Measurements from ENCODE around the gene BORCS8.
"Not testable (repeated sequence)": the region's sequence is repeated elsewhere in the genome, so short reads cannot be mapped to it uniquely, and the experiment has no call there.

BORCS8 gene

DNA sequence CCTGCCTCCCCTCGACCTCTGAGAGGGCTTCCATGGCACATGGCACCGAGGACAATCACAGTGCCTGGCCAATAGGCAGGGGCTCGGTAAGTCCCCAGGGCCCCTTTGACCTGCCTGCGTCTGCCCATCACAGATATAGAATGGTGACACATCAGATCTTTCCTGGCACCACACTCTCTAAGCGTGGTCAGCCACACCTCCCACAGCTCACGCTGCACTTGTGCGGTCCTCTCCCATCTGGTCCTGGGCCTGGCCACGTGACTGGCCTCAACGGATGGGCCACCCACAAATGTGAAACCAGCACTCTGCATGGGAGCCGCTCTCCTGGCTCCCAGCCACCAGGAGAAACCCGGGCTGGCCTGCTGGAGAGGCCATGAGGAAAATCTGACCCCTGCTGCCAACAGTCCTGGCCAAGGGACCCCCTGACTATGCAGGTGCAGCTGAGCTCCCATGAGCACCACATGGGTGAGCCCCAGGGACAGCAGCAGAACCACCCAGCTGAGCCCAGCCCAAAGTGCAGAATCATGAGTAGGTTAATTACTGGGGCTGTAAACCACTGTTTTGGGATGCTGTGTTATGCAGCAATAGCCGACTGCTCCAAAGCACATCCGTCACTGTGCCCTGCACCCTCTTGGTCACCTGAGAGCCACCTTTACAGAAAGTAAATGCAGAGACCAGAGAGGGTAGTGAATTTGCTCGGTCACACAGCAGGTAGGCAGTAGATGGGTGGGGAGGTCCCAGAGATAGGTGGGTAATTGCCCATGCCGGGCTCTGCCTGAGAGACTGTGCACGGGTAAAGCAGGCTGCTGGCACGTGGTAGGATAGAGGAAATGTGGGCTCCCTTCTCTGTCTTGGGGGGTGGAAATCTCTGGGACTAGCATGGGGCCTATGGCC is 12.2 kb downstream of the BORCS8 start:
- no peak for DNase-seq

DNA sequence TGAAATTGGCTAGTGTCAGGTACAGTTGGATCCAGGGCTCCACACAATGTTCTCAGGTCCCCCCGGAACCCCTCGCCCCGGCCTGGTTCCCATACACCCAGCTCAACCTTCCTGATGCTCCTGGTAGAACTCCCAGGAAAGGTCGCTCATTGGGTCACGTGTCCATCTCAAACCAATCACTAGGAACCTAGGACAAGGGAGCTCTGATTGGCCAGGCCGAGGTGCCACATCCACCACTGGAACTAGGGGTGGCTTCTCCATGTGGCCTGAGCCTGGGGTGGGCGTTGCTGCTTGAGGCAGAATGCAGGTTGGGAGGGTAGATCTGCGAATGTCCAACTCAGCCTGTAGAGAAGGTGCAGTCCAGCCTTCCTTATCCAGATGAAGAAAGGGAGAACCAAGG is 15.0 kb downstream of the BORCS8 start:
- no peak for DNase-seq

DNA sequence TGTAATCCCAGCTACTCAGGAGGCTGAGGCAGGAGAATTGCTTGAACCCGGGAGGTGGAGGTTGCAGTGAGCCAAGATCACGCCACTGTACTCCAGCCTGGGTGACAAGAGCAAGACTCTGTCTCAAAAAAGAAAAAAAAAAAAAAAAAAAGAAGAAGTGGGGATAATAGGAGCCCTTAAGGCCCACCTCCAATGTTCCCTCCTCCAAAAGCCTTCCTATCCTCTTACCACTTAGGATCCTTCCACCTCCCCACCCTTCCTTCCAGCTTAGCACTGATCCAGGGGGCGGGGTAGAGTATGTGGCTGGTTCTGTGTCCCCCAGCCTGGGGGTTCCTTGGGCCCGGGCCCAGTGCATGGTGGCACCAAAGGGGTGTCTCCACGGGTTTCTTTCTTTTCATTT is 18.7 kb downstream of the BORCS8 start:
- not testable (repeated sequence) for DNase-seq

DNA sequence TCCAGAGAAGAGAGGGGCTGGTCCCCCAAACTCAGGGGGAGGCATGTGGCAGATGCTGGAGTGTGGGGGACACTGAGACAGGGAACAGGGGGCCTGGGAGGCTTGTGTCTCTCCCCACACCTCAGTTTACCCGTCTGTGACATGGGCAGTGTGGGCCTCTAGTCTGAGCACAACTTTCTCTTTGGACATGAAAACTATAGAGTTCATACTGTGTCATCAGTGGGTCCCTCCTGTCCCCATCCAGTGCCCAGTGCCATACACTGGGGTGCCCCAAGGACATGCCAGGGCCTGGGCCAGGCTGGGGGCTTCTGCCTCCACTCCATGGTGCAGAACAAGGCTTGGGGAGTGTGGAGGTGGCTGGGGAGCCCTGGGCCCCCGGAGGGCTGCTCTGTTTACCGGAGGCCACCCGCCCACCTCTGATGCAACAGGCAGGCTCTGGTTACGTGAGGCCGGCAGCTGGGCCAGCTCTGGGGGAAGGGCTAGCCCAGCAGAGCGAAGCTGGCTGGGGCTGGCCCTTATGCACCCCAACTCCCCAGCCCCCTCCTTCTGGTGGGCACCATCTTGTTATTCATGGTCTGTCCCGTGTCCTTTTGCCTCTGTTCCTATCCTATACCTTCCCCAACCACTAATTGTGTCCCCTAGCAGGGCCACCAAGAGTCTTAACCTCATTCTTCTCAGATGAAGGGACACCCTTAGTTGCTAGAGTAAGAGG is 20.0 kb downstream of the BORCS8 start:
- no peak for DNase-seq

DNA sequence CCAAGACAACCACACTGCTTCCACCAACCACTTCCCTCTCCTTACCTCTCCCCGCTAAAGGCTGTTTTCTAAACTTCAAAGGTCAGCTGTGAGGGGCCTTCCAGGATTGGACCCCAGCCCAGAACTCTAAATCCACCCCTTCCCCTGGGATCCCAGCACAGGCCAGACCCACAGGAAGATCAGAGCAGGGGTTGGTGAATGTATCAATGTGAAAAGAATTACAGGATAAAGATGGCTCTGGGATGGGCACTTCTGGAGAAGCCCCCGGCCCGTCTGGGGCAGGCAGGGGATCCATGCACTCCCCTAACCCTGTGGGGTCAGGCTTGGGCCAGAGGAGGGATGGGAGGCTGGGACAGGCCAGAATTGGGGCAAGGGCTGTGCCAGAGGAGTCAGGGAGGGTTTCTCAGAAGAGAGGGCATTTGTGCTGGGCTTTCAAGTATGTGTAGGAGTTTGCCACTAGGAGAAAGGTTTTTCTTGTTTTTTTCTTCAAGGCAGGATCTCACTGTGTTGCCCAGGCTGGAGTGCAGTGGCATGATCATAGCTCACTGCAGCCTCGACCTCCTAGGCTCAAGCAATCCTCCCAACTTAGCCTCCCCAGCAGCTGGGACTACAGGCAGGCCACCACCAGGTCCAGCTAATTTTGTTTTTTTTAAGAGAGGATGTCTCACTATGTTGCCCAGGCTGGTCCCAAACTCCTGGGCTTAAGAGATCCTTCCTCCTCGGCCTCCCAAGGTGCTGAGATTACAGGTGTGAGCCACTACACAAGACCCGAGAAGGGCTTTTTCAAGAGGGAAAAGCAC is 20.9 kb downstream of the BORCS8 start:
- DNase-seq: no peak

DNA sequence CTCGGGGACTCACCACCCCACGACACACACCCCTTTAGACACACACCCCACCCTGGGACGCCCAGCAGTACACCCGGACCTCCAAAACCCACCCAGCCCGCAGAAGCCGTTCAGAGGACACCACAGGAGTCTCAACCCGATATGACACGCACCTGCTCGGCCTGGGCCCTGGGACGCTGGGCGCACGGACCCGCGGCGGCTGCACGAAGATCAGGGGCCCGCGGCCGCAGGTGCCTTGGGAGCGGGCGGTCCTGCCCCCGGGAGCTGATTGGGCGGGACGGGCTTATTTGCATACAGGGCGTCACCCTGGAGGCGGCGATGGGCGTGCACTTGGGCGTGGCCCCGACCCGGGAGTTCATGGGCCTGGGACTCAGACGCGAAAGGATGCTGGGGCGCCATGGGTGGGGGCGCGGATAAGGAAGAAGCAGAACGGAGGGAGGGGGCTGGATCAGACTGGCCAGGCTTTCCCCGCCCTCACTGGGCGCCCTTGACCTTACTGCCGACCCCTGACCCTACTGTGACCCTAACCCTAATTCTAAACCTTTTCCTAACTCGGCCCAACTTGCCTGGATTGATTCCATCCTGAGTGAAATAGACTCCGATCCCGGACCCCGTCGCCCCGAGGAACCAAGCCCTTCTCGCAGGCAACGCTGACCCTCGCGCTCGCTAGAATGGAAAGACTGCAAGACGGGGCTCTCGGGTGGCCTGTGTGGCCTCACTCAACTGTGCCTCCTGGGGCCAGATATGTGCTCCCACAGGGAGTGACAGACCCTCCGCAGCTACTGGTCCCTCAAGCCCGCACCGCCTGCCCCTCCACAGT is 21.7 kb downstream of the BORCS8 start, which contains the start of gene MEF2B:
MEF2B (minus strand) TSS at position 211 of the 820 bp plus-strand sequence. CDS start 19,528 bp downstream, outside the sequence.
- peak; percentile 66 to 69 for DNase-seq

DNA sequence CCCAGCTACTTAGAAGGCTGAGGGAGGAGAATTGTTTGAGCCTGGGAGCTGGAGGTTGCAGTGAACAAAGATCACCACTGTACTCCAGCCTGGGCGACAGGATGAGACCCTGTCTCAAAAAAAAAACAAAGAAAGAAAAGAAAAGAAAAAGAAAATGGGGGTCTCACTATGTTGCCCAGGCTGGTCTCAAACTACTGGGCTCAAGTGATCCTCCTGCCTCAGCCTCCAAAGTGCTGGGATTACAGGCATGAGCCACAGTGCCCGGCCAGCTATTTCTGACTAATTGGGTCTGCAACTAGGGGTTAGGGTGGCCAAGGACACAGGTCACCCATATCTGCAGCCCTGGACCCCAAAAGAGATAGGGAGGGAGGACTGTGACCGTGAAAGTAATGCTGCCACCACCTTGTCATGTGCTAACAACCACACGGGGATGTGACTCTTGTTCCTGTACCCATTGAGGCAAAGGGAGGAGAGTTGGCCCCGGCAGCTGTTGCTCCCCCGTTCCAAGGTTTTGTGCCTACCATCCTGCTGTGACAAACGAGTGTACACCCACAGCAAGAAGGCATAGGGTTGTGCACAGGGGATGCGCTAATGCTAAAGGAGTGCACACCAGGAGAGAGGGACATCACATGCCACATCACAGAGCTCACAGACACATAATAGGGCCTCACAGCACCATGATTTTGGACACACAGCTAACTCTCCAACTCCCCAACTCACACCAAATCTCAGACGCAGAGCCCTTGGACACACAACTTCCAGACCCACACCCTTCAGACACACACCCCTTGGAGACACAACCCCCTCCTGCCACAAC is 22.5 kb downstream of the BORCS8 start:
- no peak for DNase-seq

DNA sequence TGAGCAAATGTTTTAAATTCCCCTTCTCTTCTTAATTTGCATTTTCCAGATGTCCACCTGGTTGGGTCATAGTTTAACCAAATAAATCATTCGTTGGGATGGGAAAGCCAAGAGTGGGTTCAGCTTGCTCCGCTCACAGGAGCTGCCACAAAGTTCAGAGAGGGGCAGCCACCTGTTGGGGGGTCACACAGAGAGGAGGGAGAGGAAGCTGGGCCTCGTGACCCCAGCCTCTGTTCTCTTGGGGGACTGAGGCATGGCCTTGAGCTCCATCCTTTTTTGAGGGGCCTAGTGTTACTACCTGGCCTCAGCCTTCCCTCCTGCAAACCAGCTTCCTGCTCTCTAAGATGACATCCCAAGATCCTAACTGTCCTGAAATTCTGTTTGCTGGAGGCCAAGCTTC is 24.3 kb downstream of the BORCS8 start:
- DNase-seq: no peak

DNA sequence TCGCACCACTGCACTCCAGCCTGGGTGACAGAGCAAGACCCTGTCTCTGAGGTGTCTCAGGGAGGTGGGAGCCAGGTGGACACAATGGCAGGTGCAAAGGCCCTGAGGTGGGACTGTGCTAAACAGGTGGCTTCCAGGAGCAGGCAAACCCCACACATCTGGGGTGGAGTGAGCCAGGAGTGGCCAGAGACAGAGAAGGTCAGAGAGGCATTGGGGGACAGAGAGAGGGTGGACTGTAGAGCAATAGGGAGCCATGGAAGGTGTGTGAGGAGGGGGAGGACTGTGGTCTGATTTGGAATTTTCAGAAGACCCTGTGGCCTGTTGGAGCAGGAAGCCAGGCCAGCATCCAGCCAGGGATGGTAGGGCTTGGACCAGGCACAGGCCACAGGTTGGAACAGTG is 26.6 kb downstream of the BORCS8 start:
- no peak for DNase-seq

DNA sequence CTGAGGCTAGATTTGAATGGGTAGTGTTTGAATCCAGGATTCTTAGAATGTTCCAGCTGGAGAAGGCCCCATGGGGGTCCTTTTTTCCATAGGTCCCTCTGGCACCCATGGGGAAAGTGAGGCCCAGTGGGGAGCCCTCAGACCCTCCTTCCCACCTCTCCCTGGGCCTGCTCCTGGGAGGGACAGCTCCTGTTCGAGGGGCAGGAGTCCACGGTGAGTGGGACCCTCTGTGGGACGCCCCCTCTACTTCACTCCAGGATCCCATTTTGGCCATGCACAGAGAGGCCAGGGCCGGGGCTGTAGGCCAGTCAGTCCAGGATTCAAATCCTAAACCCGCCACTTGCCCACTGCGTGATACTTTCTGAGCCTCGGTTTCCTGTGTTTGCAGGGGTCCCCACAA is 29.5 kb downstream of the BORCS8 start:
- no peak for DNase-seq

DNA sequence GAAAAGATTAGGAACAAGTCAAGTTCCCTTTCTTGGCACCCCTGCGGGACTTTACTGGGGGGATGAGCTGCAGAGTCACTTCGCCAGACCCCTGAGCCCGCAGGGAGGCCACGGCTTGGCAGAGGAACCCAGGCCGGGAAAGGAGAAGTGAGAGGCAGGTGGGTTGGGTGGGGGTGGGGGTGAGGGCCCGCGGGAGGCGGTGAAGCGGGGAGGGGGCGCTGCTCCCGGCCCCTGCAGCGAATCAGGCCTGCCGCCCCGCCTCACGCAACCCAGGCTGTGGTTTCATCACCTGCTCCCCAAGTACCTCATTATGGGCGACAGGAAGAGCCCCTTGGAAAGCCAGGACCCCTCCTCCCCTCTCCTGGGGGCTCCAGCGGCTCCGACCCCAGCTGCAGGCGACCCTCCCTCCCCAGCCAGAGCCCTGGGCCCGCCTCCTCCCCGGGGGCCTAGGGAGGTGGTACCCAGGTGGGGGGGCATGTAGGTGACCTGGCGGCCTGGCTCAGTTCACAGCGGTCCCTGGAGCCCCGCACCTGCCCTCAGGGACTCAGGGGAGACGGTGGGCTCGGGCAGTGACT is 31.4 kb downstream of the BORCS8 start:
- no peak for DNase-seq

DNA sequence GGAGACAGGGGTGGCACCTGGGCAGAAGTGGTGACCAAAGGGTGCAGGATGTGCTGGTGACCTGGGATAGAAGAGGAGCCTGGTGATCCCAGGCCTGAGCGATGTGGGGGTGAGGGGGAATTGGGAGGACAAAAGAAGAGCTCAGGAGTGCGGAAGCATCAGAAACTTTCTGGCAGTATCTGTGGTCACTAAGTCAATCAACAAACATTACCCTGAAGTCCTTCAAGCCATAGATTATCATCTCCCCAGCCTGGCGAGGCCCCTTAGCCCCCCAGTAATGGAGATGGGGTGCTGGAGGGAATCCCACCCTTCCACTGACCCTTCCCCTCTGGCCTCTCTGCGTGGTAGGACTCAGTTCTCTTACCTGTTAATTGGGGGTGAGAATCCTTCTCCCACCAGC is 32.4 kb downstream of the BORCS8 start:
- DNase-seq: no peak

DNA sequence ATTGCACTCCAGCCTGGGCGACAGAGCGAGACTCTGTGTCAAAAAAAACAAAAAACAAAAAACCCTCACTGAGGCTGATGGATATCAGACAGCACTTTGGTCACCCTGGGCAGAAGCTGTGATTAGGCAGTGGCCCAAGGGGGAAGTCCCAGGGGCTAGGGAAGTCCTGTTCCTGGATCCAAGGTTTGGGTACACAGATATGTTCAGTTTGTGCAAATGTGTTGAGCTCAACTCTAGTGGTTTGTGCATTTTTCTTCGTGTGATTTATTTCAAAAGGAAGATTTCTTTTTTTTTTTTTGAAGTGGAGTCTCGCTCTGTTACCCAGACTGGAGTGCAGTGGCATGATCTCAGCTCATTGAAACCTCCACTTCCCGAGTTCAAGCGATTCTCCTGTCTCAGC is 34.1 kb downstream of the BORCS8 start:
- no peak for DNase-seq

DNA sequence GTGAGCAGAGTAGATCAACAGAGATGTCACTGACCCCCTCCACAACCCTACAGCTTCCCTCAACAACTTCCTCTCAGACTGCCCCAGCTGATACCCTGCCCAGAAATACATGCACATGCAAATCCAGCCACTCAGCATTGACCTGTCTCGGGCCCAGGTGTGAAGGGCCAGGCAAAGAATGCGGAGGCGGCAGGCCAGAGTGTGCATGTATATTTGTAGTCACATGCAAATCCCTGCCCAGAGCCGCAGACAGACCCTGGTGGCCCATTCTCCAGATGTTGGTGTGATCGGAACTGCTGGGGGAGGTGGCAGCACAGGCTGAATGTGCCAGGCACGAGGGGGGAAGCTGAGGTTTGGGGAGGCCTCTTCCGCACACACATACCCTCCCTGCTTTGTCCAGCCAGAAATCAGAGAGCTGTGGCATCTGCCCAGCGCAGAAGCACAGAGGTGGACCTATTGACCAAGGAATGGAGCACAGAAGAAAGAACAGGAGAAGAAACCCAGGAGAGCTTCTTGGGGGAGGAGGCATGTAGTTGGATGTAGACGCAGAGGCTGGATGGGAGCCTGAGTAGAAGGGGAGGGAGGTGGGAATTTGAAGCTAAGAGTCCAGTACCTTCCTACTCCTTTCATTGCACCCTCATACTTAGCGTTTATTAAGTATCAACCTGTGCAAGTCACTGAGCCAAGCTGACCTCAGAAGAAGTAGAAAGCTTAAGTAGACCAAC is 36.3 kb downstream of the BORCS8 start:
- no peak for DNase-seq

DNA sequence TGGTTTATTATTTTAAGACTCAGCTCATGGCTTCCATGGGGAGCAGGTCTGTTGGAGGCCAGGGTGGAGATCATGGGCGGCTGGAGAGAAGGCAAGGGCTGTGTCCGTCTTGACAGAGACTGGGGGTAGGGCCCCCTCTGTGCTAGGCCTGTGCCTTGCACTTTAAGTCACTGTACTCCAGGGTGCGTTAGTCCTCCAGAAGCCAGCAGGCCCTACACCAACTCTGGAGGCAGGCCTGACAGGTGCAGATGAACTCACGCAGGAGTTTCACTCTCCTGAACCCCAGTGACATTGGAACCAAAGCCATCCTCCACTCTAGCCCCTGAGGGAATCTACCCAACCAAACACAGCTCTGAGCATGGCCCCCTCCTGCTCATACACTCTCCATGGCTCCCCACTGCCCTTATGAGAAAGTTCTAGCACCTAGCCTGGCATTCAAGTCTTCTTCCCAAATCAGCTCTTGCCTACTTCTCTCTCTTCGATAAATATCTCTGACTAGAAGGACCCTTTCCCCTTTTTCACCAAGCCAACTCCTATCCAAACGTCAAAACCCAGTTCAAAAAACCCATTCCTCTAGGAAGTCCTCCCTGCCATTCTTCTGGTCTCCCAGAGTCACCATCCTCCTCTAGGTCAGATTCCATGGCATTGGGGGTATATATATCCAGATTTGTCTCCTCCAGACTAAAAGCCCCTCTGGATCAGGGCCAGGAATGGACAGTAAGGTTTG is 37.0 kb downstream of the BORCS8 start:
- no peak for DNase-seq

DNA sequence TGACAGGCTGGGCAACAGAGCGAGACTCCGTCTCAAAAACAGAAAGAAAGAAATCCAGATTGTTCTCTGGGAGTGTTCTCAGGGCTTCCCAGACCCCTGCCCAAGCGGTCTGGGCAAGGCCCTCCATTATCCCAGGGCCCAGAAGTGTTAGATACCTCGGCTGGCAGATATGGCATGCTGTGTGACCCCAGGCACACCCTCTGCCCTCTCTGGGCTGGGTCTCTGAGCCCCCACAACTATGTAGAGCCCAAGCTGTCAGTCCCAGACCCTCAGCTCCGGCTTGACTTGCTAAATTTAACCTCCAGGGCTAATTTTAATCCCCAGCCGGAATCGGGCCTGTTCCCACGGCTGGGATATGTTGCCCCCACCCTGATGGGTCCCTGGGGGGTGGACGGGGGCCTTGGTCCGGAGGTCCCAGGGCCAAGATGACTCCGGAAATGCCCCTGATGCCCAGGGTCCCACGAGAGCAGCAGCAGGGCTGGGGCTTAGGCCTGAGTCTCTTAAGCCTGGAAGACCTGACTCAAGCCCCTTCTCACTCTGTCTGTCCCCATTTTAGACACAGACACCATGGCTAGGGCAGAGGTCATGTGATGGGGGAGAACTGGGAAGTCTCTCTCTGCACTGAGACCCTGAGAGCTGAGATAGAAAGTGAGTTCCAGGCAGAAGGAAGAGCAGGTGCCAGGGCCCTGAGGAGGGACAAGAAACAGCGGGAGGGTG is 39.1 kb downstream of the BORCS8 start:
- DNase-seq: no peak

DNA sequence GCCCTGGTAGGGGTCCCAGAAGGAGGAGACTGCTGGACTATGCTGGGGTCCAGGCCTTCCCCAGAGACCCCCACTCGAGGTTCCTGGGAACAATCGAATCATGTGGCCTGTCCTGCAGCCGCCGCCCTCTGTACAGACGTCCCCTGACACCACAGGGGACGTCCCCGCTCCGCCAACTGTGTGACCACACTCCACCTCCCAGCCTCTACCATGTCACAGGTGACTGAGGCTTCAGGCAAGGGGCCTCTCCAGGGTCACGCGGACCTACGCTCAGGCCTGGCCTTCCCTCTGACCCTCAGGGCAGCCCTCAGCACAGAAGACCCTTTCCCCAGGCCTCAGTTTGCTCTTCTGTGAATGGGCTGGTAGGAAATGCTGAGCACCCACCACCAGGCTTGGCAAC is 40.5 kb downstream of the BORCS8 start:
- no peak for DNase-seq

DNA sequence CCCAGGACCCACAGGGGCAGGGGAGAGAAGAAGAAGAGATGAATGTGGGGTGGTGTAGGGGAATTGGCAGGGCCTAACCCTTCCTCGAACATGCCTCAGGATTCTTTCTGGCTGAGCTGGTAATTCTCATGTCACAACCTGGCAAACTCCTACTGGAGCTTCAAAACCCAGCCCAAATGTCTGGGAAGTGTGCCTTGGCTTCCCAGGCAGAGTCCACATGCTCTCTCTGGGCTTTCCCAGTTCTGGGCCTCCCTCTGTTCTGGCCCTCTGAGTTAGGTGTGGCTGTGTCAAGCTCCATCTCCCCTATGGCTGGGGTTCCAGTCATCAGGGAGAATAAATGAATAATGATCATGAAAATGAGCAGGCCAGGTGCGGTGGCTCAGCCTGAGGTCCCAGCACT is 42.5 kb downstream of the BORCS8 start:
- DNase-seq: no peak

DNA sequence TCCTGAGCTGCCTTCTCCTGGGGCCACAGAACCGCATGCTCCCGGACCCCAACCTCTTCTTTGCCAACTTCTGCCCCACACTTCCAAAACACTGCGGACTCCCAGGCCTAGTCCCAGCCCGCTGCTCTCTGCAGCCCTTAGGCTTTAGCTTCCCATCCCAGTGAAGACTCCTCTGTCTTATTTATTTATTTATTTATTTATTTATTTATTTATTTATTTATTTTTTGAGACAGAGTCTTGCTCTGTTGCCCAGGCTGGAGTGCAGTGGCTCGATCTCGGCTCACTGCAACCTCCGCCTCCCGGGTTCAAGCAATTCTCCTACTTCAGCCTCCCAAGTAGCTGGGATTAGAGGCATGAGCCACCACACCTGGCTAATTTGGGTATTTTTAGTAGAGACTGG is 43.4 kb downstream of the BORCS8 start:
- not testable (repeated sequence) for DNase-seq
